Activated CD4-positive, CD25-positive, alpha-beta regulatory T cell (primary cell): ENCODE data around the gene LRIG2.
"Not testable (repeated sequence)": the region's sequence is repeated elsewhere in the genome, so short reads cannot be mapped to it uniquely, and the experiment has no call there.

Experiments used
- DNase-seq, 4 experiments: peaks; one replicate each; lab custom pipeline; 2025; lab: John Stamatoyannopoulos, UW

Gene LRIG2, protein sequence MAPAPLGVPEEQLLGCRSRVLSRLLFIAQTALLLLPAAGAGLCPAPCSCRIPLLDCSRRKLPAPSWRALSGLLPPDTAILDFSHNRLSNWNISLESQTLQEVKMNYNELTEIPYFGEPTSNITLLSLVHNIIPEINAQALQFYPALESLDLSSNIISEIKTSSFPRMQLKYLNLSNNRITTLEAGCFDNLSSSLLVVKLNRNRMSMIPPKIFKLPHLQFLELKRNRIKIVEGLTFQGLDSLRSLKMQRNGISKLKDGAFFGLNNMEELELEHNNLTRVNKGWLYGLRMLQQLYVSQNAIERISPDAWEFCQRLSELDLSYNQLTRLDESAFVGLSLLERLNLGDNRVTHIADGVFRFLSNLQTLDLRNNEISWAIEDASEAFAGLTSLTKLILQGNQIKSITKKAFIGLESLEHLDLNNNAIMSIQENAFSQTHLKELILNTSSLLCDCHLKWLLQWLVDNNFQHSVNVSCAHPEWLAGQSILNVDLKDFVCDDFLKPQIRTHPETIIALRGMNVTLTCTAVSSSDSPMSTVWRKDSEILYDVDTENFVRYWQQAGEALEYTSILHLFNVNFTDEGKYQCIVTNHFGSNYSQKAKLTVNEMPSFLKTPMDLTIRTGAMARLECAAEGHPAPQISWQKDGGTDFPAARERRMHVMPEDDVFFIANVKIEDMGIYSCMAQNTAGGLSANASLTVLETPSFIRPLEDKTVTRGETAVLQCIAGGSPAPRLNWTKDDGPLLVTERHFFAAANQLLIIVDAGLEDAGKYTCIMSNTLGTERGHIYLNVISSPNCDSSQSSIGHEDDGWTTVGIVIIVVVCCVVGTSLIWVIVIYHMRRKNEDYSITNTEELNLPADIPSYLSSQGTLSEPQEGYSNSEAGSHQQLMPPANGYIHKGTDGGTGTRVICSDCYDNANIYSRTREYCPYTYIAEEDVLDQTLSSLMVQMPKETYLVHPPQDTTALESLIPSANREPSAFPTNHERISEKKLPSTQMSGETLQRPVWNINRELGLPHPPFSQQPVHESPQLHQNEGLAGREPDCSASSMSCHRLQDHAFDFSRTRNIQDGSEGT

DNA sequence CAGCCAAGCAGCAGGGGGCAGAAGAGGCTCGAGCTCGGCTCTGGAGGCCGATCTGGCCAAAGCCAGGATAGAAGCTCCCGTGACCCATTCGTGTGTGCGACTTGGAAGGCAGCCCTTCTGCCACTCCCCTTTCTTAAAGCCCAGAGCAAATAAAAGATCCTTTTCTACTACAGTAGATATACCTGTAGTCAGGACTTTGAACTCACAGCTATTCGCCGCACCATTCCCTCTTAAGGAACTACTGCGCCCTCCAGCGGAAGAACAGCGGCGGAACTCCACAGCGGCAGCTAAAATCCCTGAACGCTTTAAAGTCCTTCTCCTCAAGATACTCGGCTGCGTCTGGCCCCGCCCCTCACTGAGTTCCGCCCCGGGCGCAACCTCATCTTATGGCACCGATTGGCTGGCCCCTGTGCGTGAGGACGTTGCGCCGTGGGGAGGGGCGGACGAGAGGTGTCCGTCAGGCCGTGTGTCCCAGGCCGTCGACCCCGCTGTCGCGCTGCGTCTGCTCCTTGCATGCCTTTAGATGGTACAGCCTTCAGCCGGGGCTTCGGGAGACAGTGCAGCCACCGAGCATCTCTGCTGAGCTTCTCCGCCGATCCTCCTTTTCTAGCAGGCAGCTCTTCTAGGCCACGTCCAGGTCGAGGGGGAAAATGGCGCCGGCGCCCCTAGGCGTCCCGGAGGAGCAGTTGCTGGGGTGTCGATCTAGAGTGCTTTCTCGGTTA lies at the start of gene LRIG2:
Gene LRIG2 (plus strand): TSS at position 442 of the 722 bp plus-strand sequence. CDS start 209 bp downstream, at position 651.
- DNase-seq, result peak; percentile 89 to 96 (median 96)

DNA sequence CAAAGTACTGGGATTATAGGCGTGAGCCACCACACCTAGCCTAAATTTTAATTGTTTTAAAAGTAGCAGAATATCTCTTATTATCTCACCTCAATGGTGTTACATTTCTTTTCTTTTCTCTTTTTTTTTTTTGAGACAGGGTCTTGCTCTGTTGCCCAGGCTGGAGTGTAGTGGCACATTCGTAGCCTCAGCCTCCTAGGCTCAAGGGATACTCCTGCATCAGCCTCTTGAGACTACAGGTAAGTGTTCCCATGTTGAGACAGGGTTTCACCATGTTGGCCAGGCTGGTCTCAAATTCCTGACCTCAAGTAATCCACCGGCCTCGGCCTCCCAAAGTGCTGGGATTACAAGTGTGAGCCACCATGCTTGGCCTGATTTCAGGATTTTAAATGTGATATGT lies 49.7 kb upstream of the LRIG2 start:
- DNase-seq, result not testable (repeated sequence)

DNA sequence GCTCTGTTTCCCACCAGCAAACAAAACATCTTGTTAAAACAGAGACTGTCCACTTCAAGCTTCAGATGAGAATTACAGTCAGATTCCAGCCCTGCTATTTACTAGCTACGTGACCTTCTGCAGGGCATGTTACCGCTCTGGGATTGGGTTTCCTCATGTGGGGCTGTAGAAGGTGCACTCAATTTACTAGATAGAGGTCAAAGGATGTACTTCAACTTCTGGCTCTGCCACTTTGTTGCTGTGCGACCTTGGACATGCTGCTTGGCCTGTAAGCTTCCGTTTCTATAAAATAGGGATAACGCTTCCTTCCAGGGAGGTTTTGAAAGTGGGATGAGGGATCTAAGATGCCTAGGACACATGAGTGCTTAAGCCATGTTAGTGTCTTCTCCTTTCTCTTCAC lies 46.0 kb upstream of the LRIG2 start:
- no peak for DNase-seq

DNA sequence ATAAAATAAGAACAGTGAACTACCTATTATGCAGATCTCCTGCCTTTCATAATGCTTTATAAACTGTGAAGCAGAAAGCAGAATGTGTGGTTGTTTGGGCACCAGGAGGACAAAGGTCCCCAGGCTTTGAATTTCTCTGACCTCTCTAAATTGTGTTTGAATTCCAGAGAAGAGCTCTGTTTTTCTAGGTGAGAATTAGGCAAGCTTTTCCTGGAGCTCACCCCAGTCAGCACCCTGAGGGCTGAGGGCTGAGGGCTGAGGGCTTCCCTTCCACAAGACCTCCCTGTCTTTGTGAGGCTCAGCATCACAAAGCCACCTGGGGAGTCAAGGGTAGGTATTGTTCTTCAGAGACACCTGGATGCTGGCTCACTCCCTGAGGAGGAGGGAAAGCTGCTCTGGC lies 45.5 kb upstream of the LRIG2 start:
- no peak for DNase-seq

DNA sequence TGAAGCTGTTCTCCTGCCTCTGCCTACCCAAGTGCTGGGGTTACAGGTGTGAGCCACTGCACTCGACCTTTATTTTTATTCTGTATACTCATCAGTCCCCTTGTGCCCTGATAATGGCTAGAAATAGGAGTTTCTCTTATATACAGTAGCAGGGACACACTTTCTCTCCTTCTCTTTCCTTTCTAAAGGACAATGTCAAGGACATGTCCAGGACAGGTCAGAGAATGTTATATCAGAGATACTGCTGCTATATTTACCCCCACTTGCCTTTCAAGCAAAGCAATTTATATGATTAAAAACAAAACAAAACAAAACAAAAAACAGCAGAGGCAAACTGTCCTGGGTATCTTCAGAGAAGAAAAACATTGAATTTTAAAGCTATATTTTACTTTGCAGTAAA lies 43.2 kb upstream of the LRIG2 start:
- no peak for DNase-seq

DNA sequence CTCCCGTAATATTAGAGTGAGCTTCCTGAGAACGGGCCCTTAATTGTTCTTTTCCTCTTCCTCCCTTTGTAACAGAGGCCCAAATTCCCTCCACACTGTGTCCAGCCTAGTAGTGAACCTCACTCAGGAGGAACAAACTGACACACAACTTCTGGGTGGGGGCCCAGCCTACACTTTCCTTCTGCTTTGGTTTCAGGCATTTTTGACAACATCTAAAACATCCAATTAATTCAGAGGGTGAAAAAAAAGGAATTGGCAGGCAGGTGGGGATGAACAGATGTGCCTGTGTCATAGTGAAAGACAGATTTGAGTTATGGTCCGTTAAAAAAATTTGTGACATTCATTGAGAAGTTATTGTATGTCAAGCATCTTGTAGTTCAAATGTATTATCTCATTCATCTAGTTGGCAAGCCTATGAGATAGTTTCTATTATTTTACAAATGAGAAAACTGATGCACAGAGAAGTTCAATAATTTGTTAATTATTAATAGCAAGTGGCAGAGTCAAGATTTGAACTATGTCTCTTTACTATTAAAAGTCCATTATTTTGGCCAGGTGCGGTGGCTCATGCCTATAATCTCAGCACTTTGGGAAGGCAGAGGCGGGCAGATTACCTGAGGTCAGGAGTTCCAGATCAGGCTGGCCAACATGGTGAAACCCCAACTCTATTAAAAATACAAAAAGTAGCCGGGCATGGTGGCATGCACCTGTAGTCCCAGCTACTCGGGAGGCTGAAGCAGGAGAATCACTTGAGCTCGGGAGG lies 41.6 kb upstream of the LRIG2 start:
- no peak for DNase-seq

DNA sequence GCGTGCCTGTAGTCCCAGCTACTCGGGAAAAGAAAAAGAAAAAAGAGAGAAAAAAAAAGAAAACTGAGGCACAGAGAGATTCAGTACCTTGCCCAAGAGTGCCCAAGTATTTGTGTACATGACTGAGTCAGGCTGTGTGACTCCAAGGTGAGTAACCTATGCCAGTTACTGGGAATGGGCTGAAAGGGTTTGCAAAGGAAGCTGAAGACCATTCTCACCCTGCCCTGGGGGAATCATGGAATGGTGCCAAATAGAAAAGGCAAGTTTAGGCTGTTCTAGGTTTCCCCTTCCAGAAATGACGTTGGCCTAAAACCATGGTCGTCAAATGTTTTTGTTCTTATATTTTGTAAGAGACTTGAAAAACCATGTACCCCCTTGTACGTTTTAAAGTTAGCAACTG lies 37.9 kb upstream of the LRIG2 start:
- DNase-seq, result no peak

DNA sequence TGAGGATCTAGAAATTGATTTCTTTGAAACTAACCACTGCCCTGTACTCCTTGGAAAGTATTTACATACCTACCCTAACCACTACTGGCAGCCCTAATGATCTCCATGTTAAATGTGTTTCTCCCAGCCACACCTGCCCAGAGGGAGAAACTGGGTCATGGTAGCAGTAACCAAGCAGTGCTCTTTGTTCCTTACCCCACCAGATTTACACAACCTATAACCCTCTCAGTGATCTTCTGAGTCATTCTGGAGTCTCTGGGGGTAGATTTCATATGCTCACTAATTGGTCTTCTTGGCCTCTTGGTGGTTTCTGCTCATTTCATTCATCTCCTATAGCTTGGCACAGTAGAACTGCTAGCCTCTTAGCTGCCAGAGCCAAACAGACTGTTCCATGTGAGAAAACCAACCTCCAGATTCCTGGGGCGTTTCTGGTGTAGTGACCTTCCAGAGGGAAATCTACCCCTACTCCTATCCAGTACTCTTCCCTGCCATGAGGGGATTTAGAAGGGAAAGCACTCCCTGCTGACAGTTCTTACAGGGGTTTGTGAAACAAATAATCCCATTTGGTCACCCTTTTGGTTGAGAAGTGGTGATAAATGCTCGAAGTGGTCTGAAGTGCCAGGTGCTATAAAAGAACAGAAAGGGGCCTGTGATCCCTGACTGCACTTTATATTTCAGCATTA lies 36.2 kb upstream of the LRIG2 start:
- no peak for DNase-seq

DNA sequence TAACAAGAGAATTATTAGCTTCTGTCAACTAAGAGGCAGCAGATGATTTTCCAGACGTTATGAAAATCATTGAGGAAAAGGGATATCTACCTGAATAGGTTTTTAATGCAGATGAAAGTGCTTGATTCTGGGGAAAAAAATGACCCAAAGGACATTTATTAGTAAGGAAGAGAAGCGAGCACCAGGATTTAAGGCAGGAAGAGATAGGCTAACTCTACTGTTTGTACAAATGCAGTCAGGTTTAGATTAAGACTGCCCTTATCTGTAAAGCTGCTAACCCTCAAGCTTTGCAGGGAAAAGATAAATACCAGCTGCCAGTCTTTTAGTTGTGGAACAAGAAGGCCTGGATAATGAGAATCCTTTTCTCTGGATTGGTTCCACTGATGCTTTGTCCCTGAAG lies 33.0 kb upstream of the LRIG2 start:
- no peak for DNase-seq

DNA sequence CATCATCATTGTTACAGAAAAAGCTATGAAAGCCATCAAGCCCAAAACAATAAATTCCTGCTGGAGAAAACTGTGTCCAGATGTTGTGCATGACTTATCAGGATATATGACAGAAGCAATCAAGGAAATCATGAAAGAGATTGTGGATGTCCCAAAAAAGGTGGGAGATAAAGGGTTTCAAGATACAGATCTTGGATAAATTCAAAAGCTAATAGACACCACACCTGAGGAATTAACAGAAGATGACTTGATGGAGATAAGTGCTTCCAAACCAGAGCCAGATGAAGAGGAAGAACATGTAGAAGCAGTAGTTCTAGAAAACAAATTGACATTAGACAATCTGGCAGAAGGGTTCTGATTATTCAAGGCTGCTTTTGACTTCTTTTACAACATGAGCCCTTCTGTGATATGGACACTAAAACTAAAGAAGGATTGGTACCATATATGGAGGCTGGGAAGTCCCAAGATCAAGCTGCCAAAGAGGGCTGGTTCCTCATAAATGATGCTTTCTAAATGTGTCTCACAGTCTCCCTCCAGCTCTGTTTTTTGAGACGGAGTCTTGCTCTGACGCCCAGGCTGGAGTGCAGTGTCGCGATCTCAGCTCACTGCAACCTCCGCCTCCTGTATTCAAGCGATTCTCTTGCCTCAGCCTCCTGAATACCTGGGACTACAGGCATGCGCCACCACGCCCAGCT lies 32.1 kb upstream of the LRIG2 start:
- no peak for DNase-seq

DNA sequence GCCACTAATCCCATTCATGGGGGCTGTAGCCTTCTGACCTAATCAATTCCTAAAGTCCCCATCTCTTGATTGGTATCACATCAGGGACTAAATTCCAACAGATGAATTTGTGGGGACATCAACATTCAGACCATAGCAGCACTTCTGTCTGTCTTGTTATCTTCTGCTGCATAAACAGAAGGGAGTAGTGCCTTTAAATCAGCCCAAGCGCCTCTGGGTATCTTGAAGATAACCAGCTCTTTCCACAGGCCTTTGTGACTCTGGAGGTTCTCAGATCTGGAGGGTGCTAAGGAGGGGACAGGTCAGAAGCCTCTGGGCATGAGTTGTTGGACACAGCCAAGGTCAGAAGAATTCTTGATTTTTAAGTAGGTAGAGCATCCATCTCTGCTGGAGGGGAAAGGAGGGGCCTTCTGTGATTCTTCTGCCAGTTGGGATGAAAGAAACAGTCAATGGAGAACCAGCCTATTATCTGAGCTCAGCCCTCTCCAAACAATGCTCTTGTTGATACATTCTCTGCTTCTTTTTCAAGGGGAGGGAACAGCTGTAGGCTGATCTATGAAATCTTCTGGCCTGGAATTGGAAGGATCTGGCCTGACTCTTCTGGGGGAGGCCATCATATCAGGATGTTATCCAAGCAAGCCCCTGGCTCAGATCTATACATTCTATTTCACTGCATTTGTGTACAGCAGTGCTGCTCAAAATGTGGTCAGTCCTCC lies 31.3 kb upstream of the LRIG2 start:
- no peak for DNase-seq

DNA sequence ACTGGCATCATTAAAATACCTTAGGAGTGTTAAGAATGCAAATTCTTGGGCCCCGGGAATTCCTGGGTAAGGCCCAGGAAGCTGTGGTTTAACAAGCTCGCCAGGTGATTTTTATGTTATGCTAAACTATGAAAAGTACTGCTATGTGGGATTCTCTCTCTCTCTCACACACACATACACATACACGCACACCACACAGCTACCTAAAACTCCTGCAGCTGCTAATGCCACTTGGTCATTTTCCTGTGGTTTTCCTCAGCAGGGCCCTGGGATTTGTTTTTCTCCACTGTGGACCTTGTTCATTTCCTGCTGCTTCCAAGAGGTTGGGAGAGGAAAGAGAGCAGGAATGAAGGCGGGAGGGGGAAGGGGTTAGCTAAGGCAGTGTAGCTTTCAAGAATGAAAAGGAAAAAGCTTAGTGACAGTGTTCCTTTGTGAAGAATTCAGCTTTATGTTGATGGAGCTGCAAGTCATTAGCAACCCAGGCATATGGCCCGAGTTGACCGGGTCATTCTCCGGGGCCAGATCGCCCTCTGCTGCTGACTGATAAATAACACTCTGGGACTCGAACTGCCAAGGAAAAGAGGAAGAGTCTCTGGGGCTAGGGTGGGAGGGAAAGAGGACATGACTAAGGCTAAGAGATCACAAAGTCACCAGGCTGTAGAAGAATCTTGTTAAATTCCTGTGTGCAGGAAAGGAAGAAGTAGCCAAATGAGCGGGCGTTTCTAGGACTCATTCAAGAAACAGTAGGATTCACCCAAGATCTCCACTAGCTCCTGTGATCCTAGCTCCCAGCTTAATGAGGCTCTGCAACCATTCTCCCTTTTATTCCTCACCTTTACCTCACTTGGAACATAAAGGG lies 30.5 kb upstream of the LRIG2 start:
- DNase-seq, result no peak

DNA sequence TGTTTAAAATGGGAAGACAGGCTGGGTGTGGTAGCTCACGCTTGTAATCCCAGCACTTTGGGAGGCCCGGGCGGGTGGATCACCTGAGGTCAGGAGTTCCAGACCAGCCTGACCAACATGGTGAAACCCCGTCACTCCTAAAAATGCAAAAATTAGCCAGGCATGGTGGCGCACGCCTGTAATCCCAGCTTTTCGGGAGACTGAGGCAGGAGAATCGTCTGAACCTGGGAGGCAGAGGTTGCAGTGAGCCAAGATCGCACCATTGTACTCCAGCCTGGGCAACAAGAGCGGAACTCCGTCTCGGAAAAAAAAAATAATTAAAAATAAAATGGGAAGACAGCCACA lies 29.9 kb upstream of the LRIG2 start:
- DNase-seq, result not testable (repeated sequence)

DNA sequence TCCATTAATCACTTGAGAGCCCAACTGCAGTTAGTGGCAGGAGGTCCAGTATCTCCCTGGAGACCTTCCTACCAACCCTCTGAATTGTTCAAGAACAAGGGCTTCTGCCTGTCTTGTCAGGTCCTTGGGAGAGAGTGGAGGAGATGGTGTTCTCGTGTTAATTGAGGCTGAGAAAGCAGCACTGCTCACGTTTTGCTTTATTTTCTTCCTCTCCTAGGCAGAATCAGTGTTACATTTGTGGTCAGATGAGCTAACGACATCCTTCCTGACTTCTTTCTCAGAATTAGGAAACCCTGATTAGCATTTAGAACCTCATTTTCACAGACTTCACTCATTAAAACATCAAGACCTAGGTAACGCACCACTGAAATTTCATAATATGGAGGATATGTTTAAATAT lies 26.4 kb upstream of the LRIG2 start:
- no peak for DNase-seq

DNA sequence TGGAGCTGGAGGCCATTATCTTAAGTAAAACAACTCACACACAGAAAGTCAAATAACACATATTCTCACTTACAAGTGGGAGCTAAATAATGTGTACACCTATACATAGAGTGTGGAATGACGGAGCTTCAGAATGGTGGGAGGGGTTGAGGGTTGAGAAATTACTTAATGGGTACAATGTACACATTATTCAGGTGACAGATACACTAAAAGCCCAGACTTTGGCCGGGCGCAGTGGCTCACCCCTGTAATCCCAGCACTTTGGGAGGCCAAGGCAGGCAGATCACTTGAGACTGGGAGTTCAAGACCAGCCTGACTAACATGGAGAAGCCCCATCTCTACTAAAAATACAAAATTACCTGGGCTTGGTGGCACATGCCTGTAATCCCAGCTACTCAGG lies 24.9 kb upstream of the LRIG2 start:
- no peak for DNase-seq

DNA sequence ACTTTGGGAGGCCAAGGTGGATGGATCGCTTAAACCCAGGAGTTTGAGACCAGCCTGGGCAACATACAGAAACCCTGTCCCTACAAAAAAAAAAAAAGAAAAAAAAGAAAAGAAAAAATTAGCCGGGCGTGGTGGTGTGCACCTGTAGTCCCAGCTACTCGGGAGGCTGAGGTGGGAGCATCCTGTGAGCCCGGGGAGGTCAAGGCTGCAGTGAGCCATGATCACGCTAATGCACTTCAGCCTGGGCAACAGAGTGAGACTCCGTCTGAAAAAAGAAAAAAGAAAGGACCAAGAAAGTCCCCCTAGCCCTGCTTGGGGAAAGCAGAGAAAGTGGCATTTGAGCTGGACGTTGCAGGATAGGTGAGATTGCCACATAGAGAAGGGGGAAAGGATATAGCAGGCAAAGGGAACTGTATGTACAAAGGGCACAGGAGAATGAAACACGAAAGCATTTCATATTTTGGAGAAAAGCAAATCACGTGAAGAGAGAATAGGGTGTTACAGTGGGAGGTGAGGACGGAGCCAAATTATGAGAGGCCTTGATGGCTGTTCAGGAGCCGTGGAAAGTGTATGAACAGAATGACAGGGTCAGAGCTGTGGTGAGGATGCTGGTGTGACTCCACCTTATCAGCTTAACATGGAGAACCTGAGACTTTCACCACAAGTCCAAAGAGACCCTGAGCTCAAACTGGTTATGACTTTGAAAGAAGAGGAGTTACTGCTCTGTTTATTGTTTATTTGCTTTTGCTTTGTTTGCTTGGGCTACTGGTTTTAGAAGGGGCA lies 19.5 kb upstream of the LRIG2 start:
- no peak for DNase-seq

DNA sequence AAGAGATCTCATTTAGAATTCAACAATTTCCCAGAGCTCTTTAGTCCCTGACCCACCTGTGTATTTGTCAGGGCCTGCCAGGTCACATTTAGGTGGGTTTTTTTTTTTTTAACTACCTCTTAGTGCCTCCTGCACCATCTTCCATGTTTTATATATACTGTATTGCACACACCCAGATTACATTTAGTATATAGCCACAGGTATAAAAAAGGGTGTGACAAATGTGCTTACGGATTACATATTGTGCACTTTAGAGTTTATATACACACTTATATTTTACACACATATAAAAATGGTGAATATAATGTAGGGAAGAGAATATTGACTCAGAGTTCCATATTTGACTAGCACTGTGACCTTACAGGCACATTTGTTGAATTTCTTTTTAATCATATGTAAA lies 17.4 kb upstream of the LRIG2 start:
- DNase-seq, result no peak

DNA sequence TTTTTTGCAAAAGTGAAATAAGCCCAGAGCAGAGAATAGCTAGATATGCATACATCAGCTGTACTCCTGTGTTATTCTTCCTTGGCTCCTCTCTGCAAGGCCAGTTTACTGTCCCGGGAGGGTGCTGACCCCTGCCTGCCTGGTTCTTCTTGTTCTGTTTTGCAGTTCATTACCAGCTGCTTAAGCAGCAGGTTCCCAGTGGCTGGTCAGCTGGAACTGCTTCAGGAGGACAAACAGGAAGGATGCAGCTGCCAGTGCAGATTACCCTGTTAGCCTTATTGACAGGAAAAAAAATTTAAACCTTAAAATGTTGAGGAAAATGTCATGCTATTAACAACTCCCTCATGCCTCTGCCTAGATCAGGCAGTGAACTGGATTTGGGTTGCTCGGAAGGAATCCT lies 16.0 kb upstream of the LRIG2 start:
- DNase-seq, result no peak
